ENCODE results near the gene ARHGEF11. TPM values are rescaled to one million over a fixed set of nuclear protein-coding genes. Genes with fewer than 3 reads are reported as not detected.

ARHGEF11 gene
- total and polyA plus RNA-seq, 8 donors = 6.6 to 125 (median 32.7) TPM

GRCh38 chr1:156885314-156885713 lies 160.2 kb downstream of the ARHGEF11 start:
- intact Hi-C loops (cut with DNase I; ENCODE audit: low total_unique reads) = no loop called here
- no peak overlapping the region for H3K4me3 ChIP-seq

More at GRCh38 chr1:156885314-156885713, 160.2 kb downstream of the ARHGEF11 start:
- H3K27me3 ChIP-seq = peaks cover 0 to 85% (median 25%) of the 10 kb centered on the region in 3 donors
- H3K4me1 ChIP-seq = peaks cover 0 to 5% (median 2%) of the 10 kb centered on the region in 4 donors
- no peaks in the 10 kb centered on the region for H3K36me3 ChIP-seq
- TF ChIP-seq POLR2AphosphoS5 (IDR thresholded peaks at IDR 0.05) (no peak), CTCF (IDR thresholded peaks at IDR 0.05) (no peak)
- no peak for DNase-seq
- H3K27ac ChIP-seq = no peak overlapping the region
- H3K9me3 ChIP-seq = no peaks in the 10 kb centered on the region
- WGBS, 5 donors = 14 to 34% (median 20%) methylated on average over 1 of the region's 1 CpG

Small RNA genes within 50 kb of the gene (small RNA-seq; reads per million reads assigned to genes)
- gene MIR765 (0 reads per million in 4 donors), gene RN7SL612P (0 reads per million in 4 donors)

Other genes with a start within 250 kb of the ARHGEF11 start
- gene SH2D2A, start 228.9 kb downstream of the ARHGEF11 start, total RNA-seq = 10 to 100 TPM in 2 of 5 donors, under 1 TPM in 1, not detected in 2; 0.73 to 19.9 (median 11.6) TPM
- gene SH2D2A, start 228.9 kb downstream of the ARHGEF11 start, polyA plus RNA-seq = 1 to 10 TPM in 2 of 3 donors, under 1 TPM in 1; 0.61 to 1.6 (median 1.4) TPM
- under 1 TPM in 2 of 5 donors, not detected in 3; 0.18 to 0.29 TPM for gene INSRR, start 186.6 kb downstream of the ARHGEF11 start, total RNA-seq
- gene INSRR, start 186.6 kb downstream of the ARHGEF11 start, polyA plus RNA-seq = under 1 TPM; 0.15 to 0.75 (median 0.33) TPM
- under 1 TPM in 2 of 5 donors, not detected in 3; 0.87 to 0.92 TPM for gene NTRK1, start 184.9 kb downstream of the ARHGEF11 start, total RNA-seq
- 1 to 10 TPM in 1 of 3 donors, under 1 TPM in 2; 0.23 to 1.2 (median 1.00) TPM for gene NTRK1, start 184.9 kb downstream of the ARHGEF11 start, polyA plus RNA-seq
- 10 to 100 TPM in 1 of 5 donors, 1 to 10 TPM in 4; 2.3 to 16.3 (median 3.5) TPM for gene PEAR1, start 152.0 kb downstream of the ARHGEF11 start, total RNA-seq
- gene PEAR1, start 152.0 kb downstream of the ARHGEF11 start, polyA plus RNA-seq = 1 to 10 TPM; 1.2 to 1.7 (median 1.5) TPM
- 1 to 10 TPM in 1 of 5 donors, not detected in 4; 2.2 TPM for gene LRRC71, start 125.1 kb downstream of the ARHGEF11 start, total RNA-seq
- under 1 TPM in 1 of 3 donors, not detected in 2; 0.61 TPM for gene LRRC71, start 125.1 kb downstream of the ARHGEF11 start, polyA plus RNA-seq
- gene ETV3L, start 54.1 kb upstream of the ARHGEF11 start, total RNA-seq = not detected
- not detected for gene ETV3L, start 54.1 kb upstream of the ARHGEF11 start, polyA plus RNA-seq
- gene ETV3, start 92.7 kb upstream of the ARHGEF11 start, total RNA-seq = 10 to 100 TPM in 4 of 5 donors, 1 to 10 TPM in 1; 3.8 to 30.8 (median 18.7) TPM
- gene ETV3, start 92.7 kb upstream of the ARHGEF11 start, polyA plus RNA-seq = 1 to 10 TPM; 5.9 to 6.6 (median 6.5) TPM